ENCODE data around the gene STARD4. TPM values are rescaled to one million over a fixed set of nuclear protein-coding genes. Genes with fewer than 3 reads are reported as not detected.

Gene STARD4
- total RNA-seq, 1 experiment from 2014 or later, result 31.1 TPM

DNA sequence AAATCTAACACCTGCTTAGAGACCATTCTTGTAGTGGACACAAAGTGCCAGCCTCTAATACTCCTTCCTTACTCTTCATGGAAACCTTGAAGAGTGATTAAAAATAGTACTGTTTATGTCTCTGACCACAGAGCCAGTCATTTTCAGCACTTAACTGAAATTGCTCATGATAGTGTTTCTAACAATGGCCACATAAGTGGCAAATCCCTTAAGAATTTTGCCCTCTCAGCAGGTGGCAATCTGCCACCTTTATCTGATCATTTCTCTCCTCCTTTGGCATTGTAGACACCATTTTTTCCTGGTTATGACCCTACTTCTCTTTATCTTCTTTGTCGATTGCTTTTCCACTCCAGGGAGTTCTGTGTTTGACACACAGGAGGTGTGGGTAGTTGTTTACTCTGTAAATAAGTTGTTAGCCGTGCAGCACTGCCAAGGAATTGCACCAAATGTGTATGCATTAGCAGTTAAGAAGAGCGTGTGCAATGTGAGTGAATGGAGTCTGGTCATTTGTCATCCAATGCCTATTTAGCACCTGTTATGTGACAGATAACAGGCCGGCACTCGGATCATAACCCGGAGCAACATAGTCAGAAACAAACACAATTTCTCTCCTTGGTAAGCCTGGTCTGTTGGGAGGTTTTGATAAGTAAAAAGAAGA is 36.8 kb upstream of the STARD4 start:
- H3K4me3 Mint-ChIP-seq (ENCODE audit: unreplicated experiment), result no peak overlapping the region
- H3K9me3 Mint-ChIP-seq (ENCODE audit: unreplicated experiment), result no peaks in the 10 kb centered on the region
- no peaks in the 10 kb centered on the region for H3K27me3 Mint-ChIP-seq (ENCODE audit: insufficient read depth, unreplicated experiment)
- no peaks in the 10 kb centered on the region for H3K36me3 Mint-ChIP-seq (ENCODE audit: insufficient read depth, unreplicated experiment)
- TF ChIP-seq, protein P1, sequence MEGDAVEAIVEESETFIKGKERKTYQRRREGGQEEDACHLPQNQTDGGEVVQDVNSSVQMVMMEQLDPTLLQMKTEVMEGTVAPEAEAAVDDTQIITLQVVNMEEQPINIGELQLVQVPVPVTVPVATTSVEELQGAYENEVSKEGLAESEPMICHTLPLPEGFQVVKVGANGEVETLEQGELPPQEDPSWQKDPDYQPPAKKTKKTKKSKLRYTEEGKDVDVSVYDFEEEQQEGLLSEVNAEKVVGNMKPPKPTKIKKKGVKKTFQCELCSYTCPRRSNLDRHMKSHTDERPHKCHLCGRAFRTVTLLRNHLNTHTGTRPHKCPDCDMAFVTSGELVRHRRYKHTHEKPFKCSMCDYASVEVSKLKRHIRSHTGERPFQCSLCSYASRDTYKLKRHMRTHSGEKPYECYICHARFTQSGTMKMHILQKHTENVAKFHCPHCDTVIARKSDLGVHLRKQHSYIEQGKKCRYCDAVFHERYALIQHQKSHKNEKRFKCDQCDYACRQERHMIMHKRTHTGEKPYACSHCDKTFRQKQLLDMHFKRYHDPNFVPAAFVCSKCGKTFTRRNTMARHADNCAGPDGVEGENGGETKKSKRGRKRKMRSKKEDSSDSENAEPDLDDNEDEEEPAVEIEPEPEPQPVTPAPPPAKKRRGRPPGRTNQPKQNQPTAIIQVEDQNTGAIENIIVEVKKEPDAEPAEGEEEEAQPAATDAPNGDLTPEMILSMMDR (IDR thresholded peaks at IDR 0.05; ENCODE audit: unreplicated experiment), result no peak
- no peak overlapping the region for H3K27ac Mint-ChIP-seq (ENCODE audit: low read depth, unreplicated experiment)
- intact Hi-C loops (cut with micrococcal nuclease), result no loop called here
- CTCF ChIA-PET, result interaction anchor here (0.7 to 1.6 kb wide), 4 partner anchors 148 to 391 kb away, joined by 4 to 6 read pairs (median 4); no protein-coding TSS in a partner anchor
- peaks cover 11% of the 10 kb centered on the region for H3K4me1 Mint-ChIP-seq (ENCODE audit: insufficient read depth, unreplicated experiment)
- no TSS peak for BruUV-seq (replicated peaks)
- POLR2A ChIA-PET, result interaction anchor here (1.4 kb wide), 1 partner anchor 597 kb away, joined by 3 read pairs; no protein-coding TSS in a partner anchor
- no peak for DNase-seq (ENCODE audit: unreplicated experiment)

DNA sequence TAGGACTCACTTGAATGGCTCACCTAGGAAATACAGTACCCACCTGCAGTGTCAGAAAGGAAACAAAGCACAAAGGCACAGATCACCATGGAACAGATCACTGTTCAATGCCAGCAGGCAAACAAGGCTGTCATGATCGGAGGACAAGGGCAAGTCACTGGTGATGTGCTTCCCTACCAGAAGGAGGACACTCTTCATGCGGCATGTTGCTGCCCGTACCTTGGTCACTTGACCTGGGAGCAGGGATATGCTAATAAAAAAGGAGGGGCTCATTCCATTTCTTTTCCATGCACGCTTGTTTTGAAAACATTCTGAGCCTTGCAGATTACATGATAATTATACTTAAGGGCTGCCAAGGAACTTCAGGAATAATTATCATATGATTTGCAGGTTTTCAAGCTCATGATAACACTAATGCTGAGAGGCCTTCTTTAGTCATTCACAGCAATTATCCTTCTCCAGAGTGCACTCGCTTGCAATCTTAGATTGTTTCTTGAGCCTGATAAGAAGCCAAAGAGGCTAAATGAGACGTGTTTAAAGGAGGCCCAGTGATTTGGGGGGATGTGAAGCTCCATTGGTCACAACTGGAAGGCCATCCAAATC is 36.1 kb upstream of the STARD4 start:
- H3K4me3 Mint-ChIP-seq (ENCODE audit: unreplicated experiment), result no peak overlapping the region
- POLR2A ChIA-PET, result interaction anchor here (0.7 to 1.4 kb wide), 3 partner anchors 15 to 598 kb away, joined by 3 read pairs; no protein-coding TSS in a partner anchor
- H3K9me3 Mint-ChIP-seq (ENCODE audit: unreplicated experiment), result no peaks in the 10 kb centered on the region
- H3K4me1 Mint-ChIP-seq (ENCODE audit: insufficient read depth, unreplicated experiment), result peaks cover 11% of the 10 kb centered on the region
- CTCF ChIA-PET, result interaction anchor here (0.6 to 1.1 kb wide), 6 partner anchors 17 to 598 kb away, joined by 3 to 5 read pairs (median 4); no protein-coding TSS in a partner anchor
- no peak overlapping the region for H3K27ac Mint-ChIP-seq (ENCODE audit: low read depth, unreplicated experiment)
- no peaks in the 10 kb centered on the region for H3K36me3 Mint-ChIP-seq (ENCODE audit: insufficient read depth, unreplicated experiment)
- TF ChIP-seq, protein P1 (IDR thresholded peaks at IDR 0.05; ENCODE audit: unreplicated experiment), result no peak
- BruUV-seq (replicated peaks), result no TSS peak
- H3K27me3 Mint-ChIP-seq (ENCODE audit: insufficient read depth, unreplicated experiment), result no peaks in the 10 kb centered on the region
- intact Hi-C loops (cut with micrococcal nuclease), result no loop called here
- DNase-seq (ENCODE audit: unreplicated experiment), result no peak

DNA sequence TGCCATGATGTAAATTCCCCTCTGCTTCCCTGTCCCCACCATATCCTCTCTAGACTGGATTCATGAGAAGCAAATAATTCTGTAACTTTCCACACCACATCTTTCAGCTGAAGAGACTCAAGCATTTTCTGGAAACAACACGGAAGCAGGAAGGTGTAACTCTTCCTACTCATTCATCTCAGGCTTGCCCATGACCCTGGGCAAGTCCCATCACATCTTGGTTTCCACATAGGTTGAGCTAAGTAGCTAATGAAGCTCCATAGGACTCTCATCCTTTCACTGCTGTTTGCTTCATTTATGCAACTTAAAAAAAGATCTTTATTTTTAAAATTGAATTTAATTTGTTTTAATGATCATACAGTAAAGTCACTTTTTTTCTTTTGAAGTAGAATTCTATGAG is 32.7 kb upstream of the STARD4 start:
- Mint-ChIP-seq H3K9me3 (ENCODE audit: unreplicated experiment) (no peaks in the 10 kb centered on the region), H3K27ac (ENCODE audit: low read depth, unreplicated experiment) (no peak overlapping the region), H3K36me3 (ENCODE audit: insufficient read depth, unreplicated experiment) (no peaks in the 10 kb centered on the region), H3K27me3 (ENCODE audit: insufficient read depth, unreplicated experiment) (no peaks in the 10 kb centered on the region), H3K4me3 (ENCODE audit: unreplicated experiment) (no peak overlapping the region), H3K4me1 (ENCODE audit: insufficient read depth, unreplicated experiment) (no peaks in the 10 kb centered on the region)
- no peak for DNase-seq (ENCODE audit: unreplicated experiment)
- BruUV-seq (replicated peaks), result no TSS peak
- POLR2A ChIA-PET, result interaction anchor here (0.7 to 1.0 kb wide), 3 partner anchors 212 to 408 kb away, joined by 3 to 5 read pairs (median 4); no protein-coding TSS in a partner anchor
- TF ChIP-seq, protein P1 (IDR thresholded peaks at IDR 0.05; ENCODE audit: unreplicated experiment), result no peak
- intact Hi-C loops (cut with micrococcal nuclease), result no loop called here
- CTCF ChIA-PET, result interaction anchor here (0.7 to 2.1 kb wide), 3 partner anchors 14 to 601 kb away, joined by 3 to 7 read pairs (median 3); no protein-coding TSS in a partner anchor

Data from MCF 10A (cell line).